ENCODE data around the gene NPTXR. TPM values are rescaled to one million over a fixed set of nuclear protein-coding genes. Genes with fewer than 3 reads are reported as not detected.
A peak's percentile ranks its signal among the peaks of the same experiment; 100 is the strongest.

Gene NPTXR
- total and polyA plus RNA-seq, 8 donors: 0.46 to 19.6 (median 2.3) TPM

DNA sequence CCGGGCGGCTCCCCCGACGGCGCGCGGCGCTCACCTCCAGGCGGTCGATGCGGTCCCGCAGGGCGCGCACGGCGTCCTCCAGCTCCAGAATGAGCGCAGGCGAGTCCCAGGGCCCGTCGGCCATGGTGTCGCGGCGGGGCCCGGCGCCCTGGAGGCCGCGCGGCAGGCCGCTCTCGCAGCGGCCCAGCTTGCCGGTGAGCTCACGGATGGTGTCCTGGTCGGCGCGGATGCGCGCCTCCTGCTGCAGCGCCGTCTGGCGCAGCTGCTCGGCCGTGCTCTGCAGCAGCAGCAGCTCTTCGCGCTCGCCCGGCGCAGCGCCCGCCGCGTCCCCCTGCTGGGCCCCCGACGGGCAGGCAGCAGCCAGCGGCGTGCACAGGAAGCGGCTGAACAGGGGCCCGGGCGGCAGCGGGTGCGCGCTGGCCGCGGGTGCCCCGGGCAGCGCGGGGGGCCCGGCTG lies 599 bp downstream of the NPTXR start:
- TF ChIP-seq POLR2AphosphoS5 (IDR thresholded peaks at IDR 0.05): peak in 1 of 3 donors; percentile 9
- no peak for TF ChIP-seq POLR2A (IDR thresholded peaks at IDR 0.05)
- TF ChIP-seq, protein P1, sequence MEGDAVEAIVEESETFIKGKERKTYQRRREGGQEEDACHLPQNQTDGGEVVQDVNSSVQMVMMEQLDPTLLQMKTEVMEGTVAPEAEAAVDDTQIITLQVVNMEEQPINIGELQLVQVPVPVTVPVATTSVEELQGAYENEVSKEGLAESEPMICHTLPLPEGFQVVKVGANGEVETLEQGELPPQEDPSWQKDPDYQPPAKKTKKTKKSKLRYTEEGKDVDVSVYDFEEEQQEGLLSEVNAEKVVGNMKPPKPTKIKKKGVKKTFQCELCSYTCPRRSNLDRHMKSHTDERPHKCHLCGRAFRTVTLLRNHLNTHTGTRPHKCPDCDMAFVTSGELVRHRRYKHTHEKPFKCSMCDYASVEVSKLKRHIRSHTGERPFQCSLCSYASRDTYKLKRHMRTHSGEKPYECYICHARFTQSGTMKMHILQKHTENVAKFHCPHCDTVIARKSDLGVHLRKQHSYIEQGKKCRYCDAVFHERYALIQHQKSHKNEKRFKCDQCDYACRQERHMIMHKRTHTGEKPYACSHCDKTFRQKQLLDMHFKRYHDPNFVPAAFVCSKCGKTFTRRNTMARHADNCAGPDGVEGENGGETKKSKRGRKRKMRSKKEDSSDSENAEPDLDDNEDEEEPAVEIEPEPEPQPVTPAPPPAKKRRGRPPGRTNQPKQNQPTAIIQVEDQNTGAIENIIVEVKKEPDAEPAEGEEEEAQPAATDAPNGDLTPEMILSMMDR (IDR thresholded peaks at IDR 0.05): peak in 2 of 7 experiments; percentile 12 to 34
- no peak for TF ChIP-seq EP300 (IDR thresholded peaks at IDR 0.05)
- WGBS, 5 donors: 0 to 1% (median 1%) methylated on average over 7 to 68 of the region's 68 CpGs
- DNase-seq: peak; percentile 38 to 94
- H3K4me3 ChIP-seq: peak overlapping the region; percentile 48 to 60 (median 56)
- no peaks in the 10 kb centered on the region for H3K9me3 ChIP-seq
- peak overlapping the region; percentile 34 to 86 (median 69) for H3K27ac ChIP-seq
- intact Hi-C loops (cut with DNase I; ENCODE audit: low total_unique reads): no loop called here
- peaks cover 0 to 43% (median 19%) of the 10 kb centered on the region in 3 donors for H3K27me3 ChIP-seq
- H3K36me3 ChIP-seq: no peaks in the 10 kb centered on the region
- H3K4me1 ChIP-seq: peaks cover 10 to 36% (median 27%) of the 10 kb centered on the region in 4 donors

DNA sequence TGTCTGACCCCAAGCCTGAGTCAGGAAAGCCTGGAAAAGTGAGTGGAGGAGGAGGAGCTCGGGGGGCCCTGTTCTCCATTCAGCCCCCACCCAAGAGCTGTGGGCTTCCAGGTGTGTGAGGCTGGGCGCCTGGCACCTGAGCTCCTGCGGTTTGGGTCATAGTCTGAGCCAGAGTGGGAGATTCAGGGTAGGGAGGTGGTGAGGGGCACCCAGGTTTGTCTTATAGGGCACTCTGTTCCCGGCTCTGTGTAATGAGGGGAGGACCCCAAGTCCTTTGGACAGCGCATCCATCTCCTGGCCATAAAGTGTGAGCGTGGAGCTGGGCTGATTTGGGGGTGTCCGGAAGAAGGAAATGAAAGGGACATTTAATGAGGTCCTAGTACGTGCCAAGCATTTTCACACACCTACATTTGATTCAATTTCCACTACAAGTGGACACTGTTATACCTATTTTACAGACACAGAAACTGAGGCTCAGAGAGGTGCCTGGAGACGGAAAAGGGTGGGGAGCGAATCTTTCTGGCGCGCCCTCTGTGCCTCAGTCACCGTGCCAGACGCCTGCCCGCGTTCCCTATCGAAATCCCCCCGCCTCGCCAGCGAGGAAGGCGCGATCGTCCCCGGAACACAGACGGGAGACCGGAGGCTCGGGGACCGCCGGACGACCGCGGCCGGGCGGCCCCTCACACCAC lies 1.2 kb downstream of the NPTXR start:
- TF ChIP-seq POLR2AphosphoS5 (IDR thresholded peaks at IDR 0.05) (no peak), EP300 (IDR thresholded peaks at IDR 0.05) (no peak), POLR2A (IDR thresholded peaks at IDR 0.05) (no peak)
- TF ChIP-seq, protein P1 (IDR thresholded peaks at IDR 0.05): no peak
- WGBS, 5 donors: 21 to 68% (median 24%) methylated on average over 8 to 34 of the region's 34 CpGs
- Histone ChIP-seq H3K9me3 (no peaks in the 10 kb centered on the region), H3K36me3 (no peaks in the 10 kb centered on the region), H3K27ac (peak overlapping the region in 4 of 5 donors; percentile 62 to 86 (median 75)), H3K4me1 (peaks cover 10 to 36% (median 27%) of the 10 kb centered on the region in 4 donors), H3K27me3 (peaks cover 0 to 43% (median 19%) of the 10 kb centered on the region in 3 donors), H3K4me3 (peak overlapping the region; percentile 48 to 60 (median 56))
- no peak for DNase-seq
- intact Hi-C loops (cut with DNase I; ENCODE audit: low total_unique reads): no loop called here

DNA sequence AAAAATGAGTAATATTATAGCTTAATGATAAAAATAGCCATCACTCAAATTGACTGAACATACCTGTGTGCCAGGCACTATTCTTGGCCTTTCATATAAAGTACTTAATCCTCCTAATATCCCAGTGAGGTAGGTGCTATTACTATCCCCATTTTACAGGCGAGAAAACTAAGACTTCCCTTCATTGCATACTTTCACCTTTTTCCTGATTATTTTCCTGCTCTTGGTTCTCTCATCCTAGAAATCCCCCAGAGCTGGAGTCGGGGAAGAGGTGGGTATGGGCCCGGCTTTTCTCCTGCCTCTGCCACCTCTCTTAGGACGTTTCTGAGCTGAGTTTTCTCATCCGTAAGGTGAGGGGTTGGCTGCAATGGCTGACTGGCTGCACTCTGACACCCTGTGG lies 2.2 kb downstream of the NPTXR start:
- H3K4me3 ChIP-seq: no peak overlapping the region
- no peaks in the 10 kb centered on the region for H3K36me3 ChIP-seq
- no peak for DNase-seq
- H3K27ac ChIP-seq: no peak overlapping the region
- 71 to 81% (median 78%) methylated on average over 5 of the region's 5 CpGs for WGBS, 5 donors
- intact Hi-C loops (cut with DNase I; ENCODE audit: low total_unique reads): no loop called here
- peaks cover 0 to 43% (median 19%) of the 10 kb centered on the region in 3 donors for H3K27me3 ChIP-seq
- TF ChIP-seq, protein P1 (IDR thresholded peaks at IDR 0.05): no peak
- TF ChIP-seq POLR2AphosphoS5 (IDR thresholded peaks at IDR 0.05): no peak
- TF ChIP-seq POLR2A (IDR thresholded peaks at IDR 0.05): no peak
- TF ChIP-seq EP300 (IDR thresholded peaks at IDR 0.05): no peak
- peaks cover 10 to 36% (median 27%) of the 10 kb centered on the region in 4 donors for H3K4me1 ChIP-seq
- H3K9me3 ChIP-seq: no peaks in the 10 kb centered on the region

DNA sequence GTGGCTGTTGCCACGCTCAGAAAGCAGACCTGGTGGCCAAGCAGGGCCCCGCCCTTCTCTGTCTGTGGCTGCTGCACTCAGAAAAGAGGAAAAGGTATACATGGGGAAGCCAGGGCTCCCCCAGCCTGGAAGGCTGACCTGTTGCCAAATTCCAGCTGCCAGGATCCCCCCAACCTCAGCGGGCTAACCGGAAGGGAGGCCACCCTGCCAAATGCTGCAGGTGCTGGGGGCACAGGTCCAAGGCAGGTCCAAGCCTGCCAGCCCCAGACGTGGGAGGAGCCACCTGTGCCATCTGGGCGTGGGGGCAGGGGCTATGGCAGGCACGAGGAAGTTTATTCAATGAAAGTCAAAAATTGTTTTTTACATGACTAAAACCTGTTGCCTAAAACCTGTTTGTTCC lies 2.6 kb downstream of the NPTXR start:
- no peaks in the 10 kb centered on the region for H3K36me3 ChIP-seq
- WGBS, 5 donors: 21 to 50% (median 30%) methylated on average over 7 of the region's 7 CpGs
- H3K27me3 ChIP-seq: peaks cover 0 to 43% (median 19%) of the 10 kb centered on the region in 3 donors
- H3K9me3 ChIP-seq: no peaks in the 10 kb centered on the region
- H3K4me3 ChIP-seq: no peak overlapping the region
- no peak overlapping the region for H3K27ac ChIP-seq
- peak in 1 of 2 donors; percentile 69 for DNase-seq
- intact Hi-C loops (cut with DNase I; ENCODE audit: low total_unique reads): no loop called here
- peaks cover 10 to 36% (median 27%) of the 10 kb centered on the region in 4 donors for H3K4me1 ChIP-seq
- TF ChIP-seq, protein P1 (IDR thresholded peaks at IDR 0.05): no peak
- no peak for TF ChIP-seq EP300 (IDR thresholded peaks at IDR 0.05)
- TF ChIP-seq POLR2AphosphoS5 (IDR thresholded peaks at IDR 0.05): no peak
